ENCODE results near the gene NPLOC4.

DNA sequence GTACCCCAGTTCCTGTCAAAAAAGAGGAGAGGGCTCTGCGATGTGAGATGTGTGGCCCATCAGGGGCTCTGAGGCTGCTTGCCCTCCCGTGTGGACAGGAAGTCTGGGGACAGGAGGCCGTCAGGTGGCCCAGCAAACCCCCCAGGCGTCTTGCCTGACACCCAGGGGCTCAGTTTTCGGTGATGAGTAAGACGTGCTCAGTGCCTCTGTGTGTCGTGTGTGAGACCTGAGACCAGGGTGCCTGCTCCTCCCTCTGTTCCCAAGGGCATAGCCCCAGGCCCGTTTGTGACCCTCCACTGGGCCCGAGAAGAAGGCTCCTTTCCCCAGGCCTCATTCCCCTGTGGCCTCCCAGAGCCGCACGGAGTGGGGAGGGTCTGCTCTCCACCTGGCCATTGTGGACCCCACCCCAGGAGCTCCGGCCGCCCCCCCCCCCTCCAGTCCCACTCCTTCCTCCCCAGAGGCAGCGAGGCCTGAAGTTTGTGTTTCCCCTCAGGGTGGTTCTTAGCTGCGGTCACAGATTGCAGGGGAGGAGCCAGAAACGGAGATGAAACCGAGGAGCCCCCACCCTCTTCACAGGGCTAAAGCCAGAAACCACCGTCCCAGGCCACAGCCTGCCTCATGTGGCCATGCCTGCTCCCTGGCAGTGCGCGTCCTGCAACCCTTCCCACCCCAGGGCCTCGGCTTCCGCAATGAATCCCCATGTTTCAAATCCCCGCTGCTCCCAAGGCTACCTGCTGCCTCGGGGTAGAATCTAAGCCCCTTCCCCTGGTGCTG, 119.4 kb downstream of the NPLOC4 start:
- TF ChIP-seq ZBTB7A (tag by site-specific recombination; IDR thresholded peaks at IDR 0.05; ENCODE audit: low read depth) (no peak), GFI1B (tag by site-specific recombination; IDR thresholded peaks at IDR 0.05) (no peak), SETDB1 (IDR thresholded peaks at IDR 0.05; ENCODE audit: insufficient read length, low read length) (no peak), WT1 (tag by site-specific recombination; IDR thresholded peaks at IDR 0.05) (no peak), ZNF292 (tag by site-specific recombination; IDR thresholded peaks at IDR 0.05; ENCODE audit: borderline replicate concordance, low read depth) (no peak), ZNF133 (tag by site-specific recombination; IDR thresholded peaks at IDR 0.05) (no peak), OVOL3 (tag by site-specific recombination; IDR thresholded peaks at IDR 0.05) (no peak), ZNF514 (tag by site-specific recombination; IDR thresholded peaks at IDR 0.05) (no peak), ZNF510 (tag by site-specific recombination; IDR thresholded peaks at IDR 0.05; ENCODE audit: insufficient replicate concordance) (no peak), ZNF266 (tag by site-specific recombination; IDR thresholded peaks at IDR 0.05; ENCODE audit: low read depth) (no peak)
- TF ChIP-seq, protein P1, sequence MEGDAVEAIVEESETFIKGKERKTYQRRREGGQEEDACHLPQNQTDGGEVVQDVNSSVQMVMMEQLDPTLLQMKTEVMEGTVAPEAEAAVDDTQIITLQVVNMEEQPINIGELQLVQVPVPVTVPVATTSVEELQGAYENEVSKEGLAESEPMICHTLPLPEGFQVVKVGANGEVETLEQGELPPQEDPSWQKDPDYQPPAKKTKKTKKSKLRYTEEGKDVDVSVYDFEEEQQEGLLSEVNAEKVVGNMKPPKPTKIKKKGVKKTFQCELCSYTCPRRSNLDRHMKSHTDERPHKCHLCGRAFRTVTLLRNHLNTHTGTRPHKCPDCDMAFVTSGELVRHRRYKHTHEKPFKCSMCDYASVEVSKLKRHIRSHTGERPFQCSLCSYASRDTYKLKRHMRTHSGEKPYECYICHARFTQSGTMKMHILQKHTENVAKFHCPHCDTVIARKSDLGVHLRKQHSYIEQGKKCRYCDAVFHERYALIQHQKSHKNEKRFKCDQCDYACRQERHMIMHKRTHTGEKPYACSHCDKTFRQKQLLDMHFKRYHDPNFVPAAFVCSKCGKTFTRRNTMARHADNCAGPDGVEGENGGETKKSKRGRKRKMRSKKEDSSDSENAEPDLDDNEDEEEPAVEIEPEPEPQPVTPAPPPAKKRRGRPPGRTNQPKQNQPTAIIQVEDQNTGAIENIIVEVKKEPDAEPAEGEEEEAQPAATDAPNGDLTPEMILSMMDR (tag by site-specific recombination; IDR thresholded peaks at IDR 0.05): no peak

Data from HEK293 (cell line).